OCI-M2 (cell line): ENCODE measurements around the gene MKKS.

Experiments
- DNase-seq: peaks from one replicate; lab custom pipeline; 2025; ENCODE audit not compliant: unreplicated experiment; lab: John Stamatoyannopoulos, UW

MKKS gene

GRCh38 chr20:10433623-10434466, at the start of gene MKKS:
MKKS (minus strand) TSS chr20:10434222; CDS start chr20:10413514, 20,708 bp downstream.
- DNase-seq = no peak

GRCh38 chr20:10483691-10484090, 49.7 kb upstream of the MKKS start:
- no peak for DNase-seq

GRCh38 chr20:10481676-10482075, 47.7 kb upstream of the MKKS start:
- DNase-seq = no peak

- no peak for DNase-seq
Observed at GRCh38 chr20:10478930-10479329, 44.9 kb upstream of the MKKS start.

- no peak for DNase-seq
Observed at GRCh38 chr20:10478205-10478604, 44.2 kb upstream of the MKKS start.

GRCh38 chr20:10476319-10476724, 42.3 kb upstream of the MKKS start:
- no peak for DNase-seq

GRCh38 chr20:10475225-10475624, 41.2 kb upstream of the MKKS start:
- DNase-seq = no peak

GRCh38 chr20:10474606-10475184, 40.7 kb upstream of the MKKS start:
- DNase-seq = no peak

GRCh38 chr20:10472871-10473270, 38.8 kb upstream of the MKKS start:
- no peak for DNase-seq

- DNase-seq = no peak
Observed at GRCh38 chr20:10470276-10470675, 36.3 kb upstream of the MKKS start.

GRCh38 chr20:10469599-10469998, 35.6 kb upstream of the MKKS start:
- no peak for DNase-seq

- DNase-seq = no peak
Observed at GRCh38 chr20:10469056-10469455, 35.0 kb upstream of the MKKS start.

GRCh38 chr20:10468340-10468845, 34.4 kb upstream of the MKKS start:
- DNase-seq = no peak

- DNase-seq = no peak
Observed at GRCh38 chr20:10467681-10468339, 33.8 kb upstream of the MKKS start.

- no peak for DNase-seq
Observed at GRCh38 chr20:10466855-10467254, 32.8 kb upstream of the MKKS start.

- DNase-seq = no peak
Observed at GRCh38 chr20:10466325-10466724, 32.3 kb upstream of the MKKS start.

- DNase-seq = no peak
Observed at GRCh38 chr20:10465135-10465534, 31.1 kb upstream of the MKKS start.

GRCh38 chr20:10463622-10464021, 29.6 kb upstream of the MKKS start:
- DNase-seq = no peak

- DNase-seq = no peak
Observed at GRCh38 chr20:10462516-10462915, 28.5 kb upstream of the MKKS start.

- no peak for DNase-seq
Observed at GRCh38 chr20:10461495-10461894, 27.5 kb upstream of the MKKS start.

GRCh38 chr20:10454151-10454750, 20.2 kb upstream of the MKKS start:
- DNase-seq = no peak
